SK-N-SH (cell line): ENCODE data around the gene PPA1. TPM values are rescaled to one million over a fixed set of nuclear protein-coding genes. Genes with fewer than 3 reads are reported as not detected.

Experiments used
- CTCF ChIA-PET: fragments of 300-600, 350-600 bp; formaldehyde crosslinking; extraction: SDS; loops from one replicate; lab custom pipeline; 2021; lab: Yijun Ruan, JAX
- POLR2A ChIA-PET: fragments of 350-600 bp; sonication (Branson Sonifier 250); formaldehyde crosslinking; extraction: SDS; loops from one replicate; lab custom pipeline; 2020; ENCODE audit warnings: antibody characterized with exemption, inconsistent platforms; lab: Yijun Ruan, JAX
- DNase-seq: peaks from one replicate; pipeline ENCODE4 v3.0.0; 2012
- H2AFZ ChIP-seq: fragments of 200-600 bp; sonication (generic); 2 replicates; pipeline ENCODE4 v1.8.1; 2016; ENCODE audit warnings: antibody characterized with exemption, mild to moderate bottlenecking, low read depth
- H3F3A ChIP-seq: fragments of 200-600 bp; sonication (generic); replicated peaks from 2 replicates; pipeline ENCODE3; 2016; ENCODE audit warnings: antibody characterized with exemption, mild to moderate bottlenecking; ENCODE audit not compliant: insufficient read depth
- H3K27ac ChIP-seq, 2 experiments: fragments of 200-500 bp in 1 of 2; fragments of 200-600 bp in 1 of 2; sonication (Bioruptor generic) in 1 of 2; sonication (generic), shearing (Covaris generic) in 1 of 2; 2 replicates each; pipeline versions ENCODE4 v1.5.1 to v1.6.1; 2014 to 2016; ENCODE audit warnings: low read depth in 2 of 2, inconsistent platforms in 1 of 2, low read length in 1 of 2, mild to moderate bottlenecking in 1 of 2, mixed read lengths in 1 of 2
- H3K27me3 ChIP-seq: fragments of 200-600 bp; sonication (generic), shearing (Covaris generic); 2 replicates; pipeline ENCODE4 v1.6.1; 2016; ENCODE audit warnings: mixed run types; ENCODE audit not compliant: insufficient read depth
- H3K36me3 ChIP-seq, 2 experiments: fragments of 200-500 bp in 1 of 2; fragments of 200-600 bp in 1 of 2; sonication (Bioruptor generic) in 1 of 2; sonication (generic) in 1 of 2; replicated peaks in 1 of 2; 2 replicates each; pipeline versions ENCODE3 to v1.5.1; 2014 to 2016; ENCODE audit warnings: low read length in 1 of 2, mild to moderate bottlenecking in 1 of 2; ENCODE audit not compliant: insufficient read depth in 2 of 2, control insufficient read depth in 1 of 2
- H3K4me1 ChIP-seq, 2 experiments: fragments of 200-500 bp in 1 of 2; fragments of 200-600 bp in 1 of 2; sonication (Bioruptor generic) in 1 of 2; sonication (generic), shearing (Covaris generic) in 1 of 2; 2 replicates each; pipeline versions ENCODE4 v1.5.1 to v1.6.1; 2014 to 2016; ENCODE audit warnings: low read depth in 1 of 2, low read length in 1 of 2, mixed run types in 1 of 2; ENCODE audit not compliant: insufficient read depth in 2 of 2, control insufficient read depth in 1 of 2
- H3K4me2 ChIP-seq: fragments of 200-600 bp; sonication (generic), shearing (Covaris generic); 2 replicates; pipeline ENCODE4 v1.6.1; 2017; ENCODE audit warnings: mixed run types
- H3K4me3 ChIP-seq, 2 experiments: fragments of 200-500 bp in 1 of 2; fragments of 200-600 bp in 1 of 2; sonication (Bioruptor generic) in 1 of 2; sonication (generic), shearing (Covaris generic) in 1 of 2; 2 replicates each; pipeline versions ENCODE4 v1.5.1 to v1.8.1; 2014 to 2016; ENCODE audit warnings: low read depth in 2 of 2, inconsistent platforms in 1 of 2, low read length in 1 of 2, mild to moderate bottlenecking in 1 of 2, mixed read lengths in 1 of 2, moderate library complexity in 1 of 2
- H3K79me2 ChIP-seq: fragments of 200-600 bp; sonication (generic); 2 replicates; pipeline ENCODE4 v1.8.1; 2017; ENCODE audit warnings: mild to moderate bottlenecking; ENCODE audit not compliant: insufficient read depth
- H3K9ac ChIP-seq: fragments of 200-600 bp; sonication (generic); 2 replicates; pipeline ENCODE4 v1.6.1; 2017; ENCODE audit warnings: mixed run types
- H3K9me2 ChIP-seq: fragments of 200-600 bp; sonication (generic); 2 replicates; pipeline ENCODE4 v1.6.1; 2017; ENCODE audit warnings: mixed run types
- H3K9me3 ChIP-seq: fragments of 200-600 bp; sonication (generic); 2 replicates; pipeline ENCODE4 v1.6.1; 2017; ENCODE audit warnings: mixed run types, mild to moderate bottlenecking, moderate library complexity
- H4K20me1 ChIP-seq: fragments of 200-600 bp; sonication (generic); 2 replicates; pipeline ENCODE4 v1.6.1; 2017; ENCODE audit warnings: mild to moderate bottlenecking, mixed run types; ENCODE audit not compliant: insufficient read depth
- CHD2 ChIP-seq: fragments of 150-350 bp; IDR thresholded peaks from 2 replicates; pipeline ENCODE4 v1.6.1; 2018; ENCODE audit warnings: low read length; ENCODE audit not compliant: partially characterized antibody
- ELF1 ChIP-seq: IDR thresholded peaks from 2 replicates; pipeline ENCODE4 v1.4.0; 2012
- FOSL2 ChIP-seq: IDR thresholded peaks from 2 replicates; pipeline ENCODE4 v1.4.0; 2012; ENCODE audit warnings: low read depth, mild to moderate bottlenecking, moderate library complexity, borderline replicate concordance
- FOXJ3 ChIP-seq: sonication (generic); formaldehyde crosslinking; IDR thresholded peaks from 2 replicates; pipeline ENCODE4 v1.5.1; 2020; ENCODE audit warnings: mild to moderate bottlenecking, missing genetic modification reagents
- GABPA ChIP-seq: IDR thresholded peaks from 2 replicates; pipeline ENCODE4 v1.4.0; 2012; ENCODE audit warnings: low read depth, mild to moderate bottlenecking
- MEF2A ChIP-seq: IDR thresholded peaks from 2 replicates; pipeline ENCODE4 v1.4.0; 2012; ENCODE audit warnings: low read depth, borderline replicate concordance
- NFIC ChIP-seq: IDR thresholded peaks from 2 replicates; pipeline ENCODE4 v1.4.0; 2012; ENCODE audit warnings: borderline replicate concordance
- POLR2AphosphoS5 ChIP-seq: IDR thresholded peaks from 2 replicates; pipeline ENCODE4 v1.6.1; 2012; ENCODE audit warnings: low read depth, low read length
- RAD21 ChIP-seq: IDR thresholded peaks from 2 replicates; pipeline ENCODE4 v1.6.1; 2012; ENCODE audit warnings: mild to moderate bottlenecking, low read length
- SIN3A ChIP-seq: IDR thresholded peaks from 2 replicates; pipeline ENCODE4 v1.6.1; 2012; ENCODE audit warnings: low read depth, mild to moderate bottlenecking, low read length, moderate library complexity, borderline replicate concordance
- TAF1 ChIP-seq: IDR thresholded peaks from 2 replicates; pipeline ENCODE4 v1.6.1; 2012; ENCODE audit warnings: low read depth, mild to moderate bottlenecking, low read length, moderate library complexity, borderline replicate concordance
- YY1 ChIP-seq: IDR thresholded peaks from 2 replicates; pipeline ENCODE4 v1.4.0; 2012; ENCODE audit warnings: low read depth, mild to moderate bottlenecking
- WGBS: methylation state at CpG from one replicate; pipeline ENCODE4 v1.1.6; 2017; ENCODE audit warnings: low lambda C conversion rate; 5-methylcytosine and 5-hydroxymethylcytosine counted together
- polyA plus RNA-seq, 3 experiments: library from polyadenylated mRNA; depleted of rRNA; stranded (reverse); fragments of >200 nt; gene quantifications; 2 replicates each; pipeline ENCODE4 v1.2.3, GENCODE V29; 2012
- TF ChIP-seq, protein P1 (sequence below): IDR thresholded peaks from 2 replicates; pipeline ENCODE4; 2012
- TF ChIP-seq, protein P2 (sequence below): IDR thresholded peaks from 2 replicates; pipeline ENCODE4 v1.4.0; 2012; ENCODE audit warnings: low read depth
- TF ChIP-seq, protein P3 (sequence below): IDR thresholded peaks from 2 replicates; pipeline ENCODE4 v1.4.0; 2012; ENCODE audit warnings: low read depth, borderline replicate concordance
- TF ChIP-seq, protein P4 (sequence below): fragments of 150-350 bp; IDR thresholded peaks from 2 replicates; pipeline ENCODE4 v1.6.1; 2017; ENCODE audit warnings: antibody characterized with exemption, low read length, low read depth, borderline replicate concordance

PPA1 gene
- polyA plus RNA-seq, 1 of the 3 experiments (the other 2 are of a cell fraction), result 125 TPM

DNA sequence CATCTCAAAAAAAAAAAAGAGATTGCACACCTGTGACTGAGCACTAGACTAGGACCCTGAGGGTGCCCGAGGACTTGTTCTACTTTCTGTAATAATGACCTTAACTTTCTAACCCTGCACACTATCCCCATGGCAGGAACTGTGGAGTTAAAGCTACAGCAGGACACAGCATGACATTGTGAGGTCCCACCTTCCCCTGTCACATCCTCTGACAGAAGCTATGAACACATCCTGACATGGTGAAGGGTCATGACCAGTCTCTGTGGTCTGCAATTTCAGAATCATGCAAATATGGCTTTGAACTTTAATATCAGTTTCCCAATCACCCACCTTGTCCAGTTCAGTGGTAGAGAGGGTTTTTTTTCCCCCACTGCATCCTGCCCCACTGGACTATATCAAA is 44.5 kb downstream of the PPA1 start (continued):
- TF ChIP-seq ELF1 (no peak), NFIC (no peak)

DNA sequence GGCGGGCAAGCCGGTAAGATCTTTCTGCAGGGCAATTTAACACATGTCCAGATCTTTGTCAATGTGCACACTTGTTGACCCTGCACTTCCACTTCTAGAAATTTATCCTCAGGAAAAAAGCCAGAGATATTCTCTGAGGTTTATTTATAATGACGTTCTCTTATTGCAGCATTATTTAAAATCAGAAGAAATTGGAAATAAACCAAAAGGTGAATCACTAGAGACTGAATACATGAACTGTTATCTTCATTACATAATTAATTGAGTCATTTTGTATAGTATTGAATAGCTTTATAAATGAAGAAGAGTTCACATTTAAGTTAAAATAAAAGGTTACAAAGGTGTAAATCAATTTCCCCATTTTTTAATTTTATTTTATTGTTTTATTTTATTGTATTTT is 46.7 kb downstream of the PPA1 start:
- Histone ChIP-seq H4K20me1 (no peaks in the 10 kb centered on the region), H2AFZ (no peak overlapping the region), H3K36me3 (no peaks in the 10 kb centered on the region), H3K79me2 (no peaks in the 10 kb centered on the region), H3K4me3 (no peak overlapping the region), H3K9me2 (no peaks in the 10 kb centered on the region), H3F3A (peaks cover 4% of the 10 kb centered on the region), H3K9ac (no peak overlapping the region), H3K4me2 (no peak overlapping the region), H3K27me3 (no peaks in the 10 kb centered on the region), H3K27ac (no peak overlapping the region), H3K4me1 (peaks cover 5 to 14% of the 10 kb centered on the region in 2 experiments), H3K9me3 (no peaks in the 10 kb centered on the region)
- WGBS, result 37% methylated on average over 3 of the region's 3 CpGs
- TF ChIP-seq FOSL2 (0 out of 2 replicates have a peak, but pooled peaks have one; percentile 21), NFIC (peak; percentile 15; the same call in 1 of the 2 replicates), POLR2AphosphoS5 (no peak)
- TF ChIP-seq, protein P1, sequence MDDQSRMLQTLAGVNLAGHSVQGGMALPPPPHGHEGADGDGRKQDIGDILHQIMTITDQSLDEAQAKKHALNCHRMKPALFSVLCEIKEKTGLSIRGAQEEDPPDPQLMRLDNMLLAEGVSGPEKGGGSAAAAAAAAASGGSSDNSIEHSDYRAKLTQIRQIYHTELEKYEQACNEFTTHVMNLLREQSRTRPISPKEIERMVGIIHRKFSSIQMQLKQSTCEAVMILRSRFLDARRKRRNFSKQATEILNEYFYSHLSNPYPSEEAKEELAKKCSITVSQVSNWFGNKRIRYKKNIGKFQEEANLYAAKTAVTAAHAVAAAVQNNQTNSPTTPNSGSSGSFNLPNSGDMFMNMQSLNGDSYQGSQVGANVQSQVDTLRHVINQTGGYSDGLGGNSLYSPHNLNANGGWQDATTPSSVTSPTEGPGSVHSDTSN, result no peak
- no peak for DNase-seq
- CTCF ChIA-PET, result no interaction called here
- POLR2A ChIA-PET, result no interaction called here

DNA sequence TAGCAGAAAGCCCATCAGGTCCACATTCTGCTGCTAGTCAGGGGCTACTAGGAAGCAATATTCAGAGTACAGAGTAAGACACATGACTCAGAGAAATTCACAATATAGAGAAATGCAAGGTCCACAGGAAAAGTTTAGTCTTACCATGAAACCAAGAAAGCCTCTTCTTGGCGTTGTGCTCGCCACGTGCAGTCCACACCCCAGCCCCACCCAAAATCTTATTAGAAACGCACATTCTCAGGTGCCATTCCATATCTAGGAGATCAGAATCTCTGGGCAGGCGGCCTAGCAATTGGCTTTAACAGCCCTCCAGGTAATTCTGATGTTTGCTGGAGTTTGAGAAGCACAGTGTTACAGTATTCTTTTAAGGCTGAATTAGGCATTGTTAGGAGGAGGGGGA is 47.1 kb downstream of the PPA1 start:
- Histone ChIP-seq H3K4me1 (peaks cover 5 to 9% of the 10 kb centered on the region in 2 experiments; a peak in 3 of 4 replicates), H3K9ac (no peak overlapping the region), H2AFZ (no peak overlapping the region), H4K20me1 (no peaks in the 10 kb centered on the region), H3K9me2 (no peaks in the 10 kb centered on the region), H3K4me2 (no peak overlapping the region), H3K4me3 (no peak overlapping the region), H3F3A (no peaks in the 10 kb centered on the region), H3K27me3 (no peaks in the 10 kb centered on the region), H3K27ac (no peak overlapping the region), H3K36me3 (no peaks in the 10 kb centered on the region), H3K9me3 (no peaks in the 10 kb centered on the region), H3K79me2 (no peaks in the 10 kb centered on the region)
- 80% methylated on average over 5 of the region's 5 CpGs for WGBS
- DNase-seq, result no peak
- CTCF ChIA-PET, result no interaction called here
- POLR2A ChIA-PET, result no interaction called here
- TF ChIP-seq TAF1 (no peak), NFIC (no peak), RAD21 (no peak), GABPA (no peak), MEF2A (no peak)
- TF ChIP-seq, protein P2, sequence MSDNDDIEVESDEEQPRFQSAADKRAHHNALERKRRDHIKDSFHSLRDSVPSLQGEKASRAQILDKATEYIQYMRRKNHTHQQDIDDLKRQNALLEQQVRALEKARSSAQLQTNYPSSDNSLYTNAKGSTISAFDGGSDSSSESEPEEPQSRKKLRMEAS, result no peak
- TF ChIP-seq, all 33 proteins: peak for 0

DNA sequence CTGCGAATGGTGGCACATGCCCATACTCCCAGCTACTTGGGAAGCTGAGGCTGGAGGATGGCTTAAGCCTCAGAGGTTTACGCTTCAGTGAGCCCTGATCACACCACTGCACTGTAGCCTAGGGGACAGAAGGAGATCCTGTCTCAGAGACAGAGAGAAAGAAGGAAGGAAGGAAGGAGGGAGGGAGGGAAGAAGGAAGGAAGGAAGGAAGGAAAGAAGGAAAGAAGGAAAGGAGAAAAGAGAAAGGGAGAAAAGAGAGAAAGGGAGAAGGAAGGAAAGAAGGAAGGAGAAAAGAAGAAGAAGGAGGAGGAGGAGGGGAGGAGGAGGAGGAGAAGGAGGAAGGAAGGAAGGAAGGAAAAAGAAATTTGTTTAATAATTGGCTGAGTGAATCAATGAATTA is 49.9 kb downstream of the PPA1 start:
- H3K79me2 ChIP-seq, result no peaks in the 10 kb centered on the region
- H3K9me2 ChIP-seq, result no peaks in the 10 kb centered on the region
- H3K9me3 ChIP-seq, result no peaks in the 10 kb centered on the region
- POLR2A ChIA-PET, result no interaction called here
- no peak overlapping the region for H3K27ac ChIP-seq
- DNase-seq, result no peak
- WGBS, result 58% methylated on average over 2 of the region's 2 CpGs
- no peak overlapping the region for H3K4me2 ChIP-seq
- H3K9ac ChIP-seq, result no peak overlapping the region
- H2AFZ ChIP-seq, result no peak overlapping the region
- H3K36me3 ChIP-seq, result no peaks in the 10 kb centered on the region
- no peaks in the 10 kb centered on the region for H4K20me1 ChIP-seq
- no peak overlapping the region for H3K4me3 ChIP-seq
- H3K4me1 ChIP-seq, result no peaks in the 10 kb centered on the region
- H3K27me3 ChIP-seq, result no peaks in the 10 kb centered on the region
- H3F3A ChIP-seq, result no peaks in the 10 kb centered on the region
- CTCF ChIA-PET, result no interaction called here
- TF ChIP-seq FOXJ3 (CRISPR knock-in tag) (no peak), SIN3A (no peak), RAD21 (no peak), YY1 (no peak), CHD2 (no peak)
- TF ChIP-seq, protein P3, sequence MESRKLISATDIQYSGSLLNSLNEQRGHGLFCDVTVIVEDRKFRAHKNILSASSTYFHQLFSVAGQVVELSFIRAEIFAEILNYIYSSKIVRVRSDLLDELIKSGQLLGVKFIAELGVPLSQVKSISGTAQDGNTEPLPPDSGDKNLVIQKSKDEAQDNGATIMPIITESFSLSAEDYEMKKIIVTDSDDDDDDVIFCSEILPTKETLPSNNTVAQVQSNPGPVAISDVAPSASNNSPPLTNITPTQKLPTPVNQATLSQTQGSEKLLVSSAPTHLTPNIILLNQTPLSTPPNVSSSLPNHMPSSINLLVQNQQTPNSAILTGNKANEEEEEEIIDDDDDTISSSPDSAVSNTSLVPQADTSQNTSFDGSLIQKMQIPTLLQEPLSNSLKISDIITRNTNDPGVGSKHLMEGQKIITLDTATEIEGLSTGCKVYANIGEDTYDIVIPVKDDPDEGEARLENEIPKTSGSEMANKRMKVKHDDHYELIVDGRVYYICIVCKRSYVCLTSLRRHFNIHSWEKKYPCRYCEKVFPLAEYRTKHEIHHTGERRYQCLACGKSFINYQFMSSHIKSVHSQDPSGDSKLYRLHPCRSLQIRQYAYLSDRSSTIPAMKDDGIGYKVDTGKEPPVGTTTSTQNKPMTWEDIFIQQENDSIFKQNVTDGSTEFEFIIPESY, result no peak
- TF ChIP-seq, protein P4, sequence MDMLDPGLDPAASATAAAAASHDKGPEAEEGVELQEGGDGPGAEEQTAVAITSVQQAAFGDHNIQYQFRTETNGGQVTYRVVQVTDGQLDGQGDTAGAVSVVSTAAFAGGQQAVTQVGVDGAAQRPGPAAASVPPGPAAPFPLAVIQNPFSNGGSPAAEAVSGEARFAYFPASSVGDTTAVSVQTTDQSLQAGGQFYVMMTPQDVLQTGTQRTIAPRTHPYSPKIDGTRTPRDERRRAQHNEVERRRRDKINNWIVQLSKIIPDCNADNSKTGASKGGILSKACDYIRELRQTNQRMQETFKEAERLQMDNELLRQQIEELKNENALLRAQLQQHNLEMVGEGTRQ, result no peak
